Activated CD4-positive, CD25-positive, alpha-beta regulatory T cell treated with anti-CD3 and anti-CD28 coated beads, Interleukin-2, amount 50 U/mL, for 16 hours (primary cell): ENCODE results near the gene DNM3.
"Not testable (repeated sequence)": the region's sequence is repeated elsewhere in the genome, so short reads cannot be mapped to it uniquely, and the experiment has no call there.

ENCODE experiments used
- DNase-seq: peaks from one replicate; pipeline ENCODE4 v3.0.0-alpha.2; 2020; ENCODE audit warnings: low read depth, low spot score

Gene DNM3

GRCh38 chr1:172417557-172417956 lies 576.3 kb downstream of the DNM3 start:
- DNase-seq: no peak

DNA sequence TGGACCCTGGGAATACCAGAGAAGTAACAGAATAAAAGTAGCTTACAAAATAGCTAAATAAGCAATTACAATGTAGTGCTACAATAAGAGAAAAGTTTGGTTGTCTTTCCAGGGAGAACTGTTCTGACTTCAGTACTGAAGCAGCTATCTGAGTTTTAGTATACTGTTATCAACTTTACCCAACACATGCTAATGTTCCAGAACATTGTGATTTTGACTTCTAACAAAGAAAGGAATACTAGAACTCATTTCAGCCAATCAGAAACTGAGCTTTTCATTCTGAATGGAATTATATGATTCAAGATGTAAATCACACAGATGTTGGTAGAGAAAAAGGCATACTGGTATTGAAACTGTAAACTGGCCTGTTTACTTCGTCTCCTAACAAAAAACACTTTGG lies 579.1 kb downstream of the DNM3 start, which contains the start of gene C1orf105:
Gene C1orf105, plus strand, starts transcription at position 301 of the 400 bp plus-strand sequence. CDS start 201 bp downstream, outside the sequence.
- no peak for DNase-seq

- no peak for DNase-seq
Observed at GRCh38 chr1:172421974-172422604, 580.8 kb downstream of the DNM3 start.

- no peak for DNase-seq
Observed at GRCh38 chr1:172423336-172423735, 582.0 kb downstream of the DNM3 start.

DNA sequence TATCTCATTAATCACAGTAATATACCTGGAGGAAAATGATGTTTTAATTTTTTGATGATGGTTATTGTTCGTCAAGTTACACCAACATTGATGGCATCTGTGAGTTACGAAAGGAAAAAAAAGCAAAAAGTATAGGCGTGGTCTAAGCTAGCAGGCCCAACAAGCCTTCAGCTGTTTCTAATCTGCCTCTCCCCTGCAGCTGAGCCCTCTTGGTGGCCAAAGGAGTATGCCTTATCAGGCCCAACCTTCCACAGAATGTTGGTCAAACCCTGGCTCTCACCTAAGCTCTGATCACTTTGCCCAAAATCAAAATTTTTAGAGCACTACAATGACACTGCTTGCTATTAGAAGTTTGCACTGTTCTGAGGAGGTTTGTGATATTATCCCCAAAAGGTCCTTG lies 584.0 kb downstream of the DNM3 start:
- DNase-seq: no peak

- DNase-seq: no peak
Observed at GRCh38 chr1:172427191-172427590, 585.9 kb downstream of the DNM3 start.

DNA sequence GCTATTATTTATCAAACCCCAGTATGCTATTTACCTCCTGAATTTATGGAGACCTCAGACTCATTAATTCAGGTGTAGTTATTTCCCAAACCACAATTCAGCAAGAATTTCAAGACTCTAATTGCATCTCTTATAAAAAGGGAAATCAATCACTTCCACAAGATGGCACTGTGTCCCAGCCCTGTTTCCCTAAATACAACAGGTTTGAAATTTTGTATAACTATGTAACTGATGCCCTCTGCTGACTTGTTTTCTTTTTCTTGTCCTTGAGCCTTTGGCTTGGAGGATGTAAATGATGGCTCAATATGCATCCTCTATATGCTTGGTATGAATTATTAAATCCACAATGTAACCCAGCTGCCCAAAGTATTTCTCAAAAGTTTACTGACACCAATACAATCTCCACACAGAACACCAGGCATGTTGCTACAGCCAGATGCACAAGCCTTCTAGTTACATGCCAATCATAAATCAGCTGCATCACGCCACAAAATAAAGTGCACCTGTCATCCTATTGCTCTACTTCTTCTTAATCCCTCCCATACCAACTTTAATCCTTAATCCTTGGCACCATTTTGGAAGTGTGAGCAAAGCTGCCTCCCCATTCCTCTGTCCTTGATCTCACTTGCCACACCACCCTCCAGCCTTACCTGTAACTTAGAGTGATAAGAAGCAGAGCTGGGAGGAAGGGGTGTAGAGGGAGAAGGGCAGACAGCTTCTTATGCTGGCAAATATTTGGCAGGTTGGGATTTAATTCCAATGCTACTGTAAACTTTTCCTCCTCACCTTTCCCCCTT lies 588.2 kb downstream of the DNM3 start:
- no peak for DNase-seq

- no peak for DNase-seq
Observed at GRCh38 chr1:172430128-172430454, 588.8 kb downstream of the DNM3 start.

- no peak for DNase-seq
Observed at GRCh38 chr1:172431204-172431603, 589.9 kb downstream of the DNM3 start.

DNA sequence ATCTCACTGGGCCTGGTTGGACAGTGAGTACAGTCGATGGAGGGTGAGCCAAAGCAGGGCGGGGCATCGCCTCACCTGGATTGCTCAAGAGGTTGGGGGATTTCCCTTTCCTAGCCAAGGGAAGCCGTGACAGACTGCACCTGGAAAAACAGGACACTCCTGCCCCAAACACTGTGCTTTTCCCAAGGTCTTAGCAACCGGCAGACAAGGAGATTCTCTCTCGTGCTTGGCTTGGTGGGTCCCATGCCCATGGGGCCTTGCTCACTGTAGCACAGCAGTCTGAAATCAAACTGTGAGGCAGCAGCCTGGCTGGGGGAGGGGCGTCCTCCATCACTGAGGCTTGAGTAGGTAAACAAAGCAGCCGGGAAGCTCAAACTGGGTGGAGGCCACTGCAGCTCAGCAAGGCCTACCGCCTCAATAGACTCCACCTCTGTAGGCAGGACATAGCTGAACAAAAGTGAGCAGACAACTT lies 590.5 kb downstream of the DNM3 start:
- no peak for DNase-seq

- not testable (repeated sequence) for DNase-seq
Observed at GRCh38 chr1:172437183-172437582, 595.9 kb downstream of the DNM3 start.

DNA sequence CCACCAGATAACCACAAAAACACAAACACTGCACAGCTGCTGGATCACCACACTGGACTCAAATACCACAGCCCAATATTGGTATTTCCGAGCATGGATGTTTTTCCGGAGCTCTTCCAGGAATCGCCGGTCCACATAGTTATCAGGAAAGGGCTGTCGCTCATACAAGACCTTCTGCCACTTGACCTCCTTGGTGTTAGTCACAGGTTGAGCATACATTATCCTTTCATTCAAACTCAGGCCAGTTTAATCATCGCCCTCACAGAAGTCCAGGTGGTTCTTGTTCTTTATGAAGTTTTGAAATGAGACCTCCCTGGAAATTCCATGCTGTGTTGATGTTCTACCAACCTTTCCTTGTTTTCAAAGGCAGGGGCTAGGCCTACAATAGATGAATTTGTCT lies 601.1 kb downstream of the DNM3 start:
- DNase-seq: no peak

DNA sequence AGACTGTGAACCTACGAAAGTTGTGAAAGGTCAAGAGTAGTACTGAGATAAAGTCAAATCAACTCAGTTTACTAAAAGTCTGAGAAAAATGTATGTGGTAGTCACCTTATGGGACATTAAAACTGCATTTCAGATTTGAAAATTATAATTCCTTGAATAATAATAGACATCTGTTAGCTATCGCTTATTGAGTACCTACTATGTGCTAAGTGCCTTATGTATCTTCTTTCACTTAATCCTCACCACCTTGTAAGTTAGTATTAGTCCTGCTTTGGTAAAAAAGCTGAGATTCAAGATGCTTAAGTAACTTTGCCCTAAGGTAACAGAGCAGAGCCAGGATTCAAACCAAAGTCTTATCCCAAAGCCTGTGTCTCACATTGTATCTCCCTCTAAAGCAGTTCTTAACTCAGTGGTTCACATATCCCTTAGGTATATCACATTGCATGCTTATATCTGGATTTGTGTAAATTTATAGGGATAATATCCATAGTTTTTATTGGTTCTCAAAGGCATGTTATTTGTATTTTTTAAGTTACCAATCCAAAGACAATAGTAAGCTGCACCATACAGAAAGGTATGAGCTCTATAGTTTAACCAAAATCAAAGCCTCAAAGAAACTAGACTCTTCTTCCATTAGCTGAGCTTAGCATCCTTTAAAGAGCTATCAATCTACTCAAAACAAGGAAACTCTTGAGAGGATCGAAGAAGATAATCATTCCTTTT lies 601.7 kb downstream of the DNM3 start:
- no peak for DNase-seq

DNA sequence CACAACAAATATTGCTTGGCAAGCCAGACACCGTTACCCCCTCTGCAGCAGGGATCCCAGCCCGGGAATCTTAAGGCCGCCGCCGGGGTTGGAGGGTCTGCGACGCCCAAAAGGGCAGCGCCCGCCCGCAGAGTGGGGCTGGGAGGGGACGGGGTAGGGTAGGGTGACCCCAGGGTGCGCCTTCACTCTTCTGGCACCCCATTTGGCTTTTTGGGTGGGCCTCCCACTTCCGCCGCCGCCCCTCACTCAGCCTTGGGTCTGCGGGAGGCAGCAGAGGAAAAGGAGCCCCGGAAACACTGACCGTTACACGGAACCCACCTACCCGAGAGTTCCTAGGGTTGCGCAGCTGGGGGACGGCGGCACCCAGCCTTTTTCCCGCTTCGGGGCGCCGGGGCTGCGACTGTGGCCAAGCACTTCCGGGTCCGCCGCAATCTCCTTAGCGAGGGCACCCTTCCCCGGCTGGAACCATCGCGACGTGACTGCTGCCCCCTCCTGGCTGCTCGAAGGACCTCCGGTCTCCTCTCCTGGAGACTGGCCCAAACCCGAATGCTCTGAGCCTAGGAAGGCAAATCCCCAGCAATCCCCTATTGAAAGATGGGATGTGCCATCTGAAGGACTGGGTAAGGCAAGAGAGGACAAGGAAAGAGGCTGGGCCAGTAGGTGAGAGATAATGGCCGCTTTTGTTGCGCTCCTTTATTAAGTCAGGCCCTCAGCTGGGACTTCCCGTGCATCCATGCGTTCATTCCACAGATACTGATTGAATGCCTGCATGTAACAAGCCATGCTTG lies 602.6 kb downstream of the DNM3 start, which contains the start of gene PIGC:
Gene PIGC, minus strand, starts transcription at position 404 of the 788 bp plus-strand sequence. CDS start 1,447 bp downstream, outside the sequence.
- DNase-seq: peak; percentile 78

GRCh38 chr1:172446547-172446946 lies 605.2 kb downstream of the DNM3 start:
- no peak for DNase-seq

- no peak for DNase-seq
Observed at GRCh38 chr1:172447641-172448040, 606.3 kb downstream of the DNM3 start.

DNA sequence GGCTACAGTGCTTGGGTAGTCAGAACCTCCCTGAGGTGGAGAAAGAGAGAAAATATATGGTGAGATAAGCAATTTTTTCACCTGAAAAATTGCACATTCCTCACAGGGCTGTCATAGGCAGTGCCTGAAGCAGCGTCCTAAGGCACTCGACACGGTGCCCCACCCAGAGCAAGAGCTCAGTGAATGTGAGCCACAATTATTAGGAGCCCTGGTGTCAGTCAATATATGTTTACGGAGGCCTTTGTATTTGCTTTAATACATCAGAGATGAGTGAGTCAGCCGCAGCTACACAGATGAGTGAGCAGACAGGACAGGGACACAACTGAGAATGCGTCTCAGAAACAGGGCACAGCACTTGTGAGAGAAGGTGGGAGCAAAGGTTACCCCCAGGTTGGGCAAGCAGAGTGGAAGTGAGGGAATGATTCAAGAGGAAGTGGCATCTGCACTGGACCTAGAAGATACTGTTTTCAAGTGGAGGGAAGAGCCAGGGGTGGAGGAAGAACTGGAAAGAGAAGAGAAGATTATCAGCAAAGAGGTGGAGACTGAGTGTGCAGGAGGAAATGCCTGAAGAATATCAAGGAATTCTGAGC lies 607.8 kb downstream of the DNM3 start:
- DNase-seq: no peak

GRCh38 chr1:172449585-172450523 lies 608.6 kb downstream of the DNM3 start:
- no peak for DNase-seq

GRCh38 chr1:172450524-172450885 lies 609.2 kb downstream of the DNM3 start:
- no peak for DNase-seq

DNA sequence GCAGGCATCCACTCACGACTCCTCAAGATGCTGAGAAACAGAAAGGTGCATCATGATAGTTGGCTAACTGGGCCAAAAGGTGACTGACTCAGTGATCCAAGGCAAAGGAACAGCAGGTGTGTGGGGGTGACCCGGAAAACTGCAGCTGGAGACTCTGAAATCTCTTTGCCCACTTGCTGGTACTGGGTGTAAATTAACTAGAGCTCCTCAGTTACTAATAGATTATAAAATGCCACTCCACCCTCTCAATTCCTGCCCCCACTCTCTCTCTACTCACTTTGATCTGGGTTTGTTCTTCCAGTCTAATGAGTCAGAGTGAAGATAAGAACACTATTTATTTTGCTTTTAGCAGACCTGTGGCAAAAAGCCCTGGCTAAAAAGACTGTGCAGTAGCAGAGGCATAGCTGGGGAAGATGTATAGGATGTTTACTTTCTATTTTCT lies 609.7 kb downstream of the DNM3 start:
- DNase-seq: no peak
